NCI-H2029 (cell line): ENCODE results near the gene SRC.
A peak's percentile ranks its signal among the peaks of the same experiment; 100 is the strongest.

ENCODE experiments used
- DNase-seq: peaks from one replicate; lab custom pipeline; 2025; lab: John Stamatoyannopoulos, UW

Gene SRC

GRCh38 chr20:37345339-37346235 is at the start of gene SRC:
TSS of gene SRC (plus strand) at chr20:37346140. CDS start at chr20:37384154, 38,014 bp downstream.
- peak; percentile 60 for DNase-seq

- no peak for DNase-seq
These were observed 49.6 kb upstream of the SRC start for GRCh38 chr20:37296371-37296770.

GRCh38 chr20:37297066-37297736 is 48.7 kb upstream of the SRC start:
- no peak for DNase-seq

GRCh38 chr20:37298190-37298939 is 47.6 kb upstream of the SRC start:
- no peak for DNase-seq

- DNase-seq, result no peak
These were observed 46.0 kb upstream of the SRC start for GRCh38 chr20:37299718-37300528.

- no peak for DNase-seq
These were observed 44.8 kb upstream of the SRC start for GRCh38 chr20:37301120-37301519.

GRCh38 chr20:37301558-37301957 is 44.4 kb upstream of the SRC start:
- no peak for DNase-seq

GRCh38 chr20:37302981-37303380 is 43.0 kb upstream of the SRC start:
- no peak for DNase-seq

- DNase-seq, result peak; percentile 34
These were observed 42.3 kb upstream of the SRC start for GRCh38 chr20:37303637-37304036.

- no peak for DNase-seq
These were observed 40.9 kb upstream of the SRC start for GRCh38 chr20:37305079-37305478.

GRCh38 chr20:37305839-37306238 is 40.1 kb upstream of the SRC start:
- DNase-seq, result no peak

GRCh38 chr20:37308086-37309050 is 37.6 kb upstream of the SRC start:
- no peak for DNase-seq

- no peak for DNase-seq
These were observed 36.6 kb upstream of the SRC start for GRCh38 chr20:37309290-37309689.

- DNase-seq, result no peak
These were observed 35.9 kb upstream of the SRC start for GRCh38 chr20:37309936-37310590.

GRCh38 chr20:37310951-37311350 is 35.0 kb upstream of the SRC start:
- DNase-seq, result no peak

- no peak for DNase-seq
These were observed 34.1 kb upstream of the SRC start for GRCh38 chr20:37311710-37312355.

GRCh38 chr20:37313546-37314091 is 32.3 kb upstream of the SRC start:
- DNase-seq, result no peak

- DNase-seq, result no peak
These were observed 31.8 kb upstream of the SRC start for GRCh38 chr20:37314099-37314498.

GRCh38 chr20:37314617-37315016 is 31.3 kb upstream of the SRC start:
- no peak for DNase-seq
